Fibroblast of pulmonary artery (primary cell): ENCODE data around the gene PANK4.

ENCODE experiments used
- DNase-seq: peaks from one replicate; pipeline ENCODE4 v3.0.0-alpha.2; 2010; ENCODE audit warnings: low read depth
- H3K4me3 ChIP-seq: replicated peaks from 2 replicates; pipeline ENCODE4 v1.5.1; 2011; ENCODE audit warnings: low read depth, mild to moderate bottlenecking, control low read depth, low read length, moderate library complexity
- CTCF ChIP-seq: IDR thresholded peaks from 2 replicates; pipeline ENCODE4 v1.5.1; 2011; ENCODE audit warnings: mild to moderate bottlenecking, control low read depth, low read length, inconsistent platforms; ENCODE audit errors: missing control alignments

Gene PANK4

GRCh38 chr1:2477309-2477708 lies 49.1 kb downstream of the PANK4 start:
- DNase-seq: no peak
- H3K4me3 ChIP-seq: no peak overlapping the region
- TF ChIP-seq CTCF: no peak

- no peak for DNase-seq
- no peak within 1 kb of the TSS for H3K4me3 ChIP-seq
- TF ChIP-seq CTCF: no peak
These were observed 50.1 kb downstream of the PANK4 start, which contains the start of gene PLCH2 for GRCh38 chr1:2476061-2476999. TSS of gene PLCH2 (plus strand) at chr1:2476289. CDS start at chr1:2476589, 300 bp downstream.

DNA sequence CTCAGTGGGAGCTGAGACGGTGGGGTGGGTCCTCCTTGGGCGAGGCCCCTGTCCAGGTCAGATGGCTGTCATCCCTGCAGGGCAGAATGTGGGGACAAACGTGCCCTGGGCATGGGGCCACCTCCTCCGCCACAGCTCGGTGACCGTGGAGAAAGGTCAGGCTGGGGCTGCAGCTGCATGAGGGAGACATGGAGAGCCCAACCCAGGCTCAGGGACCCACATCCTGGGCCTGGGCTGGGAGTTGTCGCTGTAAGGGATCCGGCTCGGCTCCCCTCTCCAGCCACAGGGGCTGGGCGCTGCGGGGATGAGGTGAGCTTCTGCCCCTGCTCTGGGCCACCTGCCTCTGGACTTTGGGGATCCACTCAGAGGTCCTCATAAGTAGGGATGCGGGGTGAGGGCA lies 50.8 kb downstream of the PANK4 start:
- no peak for DNase-seq
- no peak for TF ChIP-seq CTCF
- H3K4me3 ChIP-seq: no peak overlapping the region

DNA sequence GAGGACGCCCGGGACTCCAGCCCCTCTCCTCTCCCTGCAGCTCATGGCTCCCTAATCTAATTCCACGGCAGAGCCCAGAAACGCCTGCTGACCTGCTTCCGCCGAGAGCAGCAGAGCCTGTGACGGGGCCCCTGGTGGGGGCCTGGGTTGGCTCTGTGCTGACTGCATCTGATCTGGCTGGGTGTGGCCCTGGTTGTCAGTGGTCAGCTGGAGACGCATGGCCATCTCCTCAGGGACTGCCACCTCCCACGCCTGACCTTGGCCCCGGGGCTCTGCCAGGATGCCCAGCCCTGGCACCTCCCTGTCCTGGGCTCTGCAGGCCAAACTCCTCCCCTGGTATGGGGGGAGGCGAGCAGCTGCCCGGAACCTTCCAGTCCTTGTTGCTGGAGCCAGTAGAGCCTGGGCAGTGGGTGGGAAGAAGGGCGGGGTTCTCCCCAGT lies 51.4 kb downstream of the PANK4 start:
- no peak for TF ChIP-seq CTCF
- DNase-seq: no peak
- H3K4me3 ChIP-seq: no peak overlapping the region

GRCh38 chr1:2474104-2474844 lies 52.1 kb downstream of the PANK4 start:
- H3K4me3 ChIP-seq: no peak overlapping the region
- no peak for TF ChIP-seq CTCF
- DNase-seq: no peak

- no peak for DNase-seq
- TF ChIP-seq CTCF: no peak
- H3K4me3 ChIP-seq: no peak overlapping the region
These were observed 53.2 kb downstream of the PANK4 start for GRCh38 chr1:2473198-2473597.
